HCT116 (cell line): ENCODE measurements around the gene KIF1A. TPM values are rescaled to one million over a fixed set of nuclear protein-coding genes. Genes with fewer than 3 reads are reported as not detected.

Experiments
- ATAC-seq: fragments of 200-7000 bp; cut with Tn5 transposase; 2 replicates; pipeline ENCODE4 v1.9.1; 2020; ENCODE audit warnings: mild to moderate bottlenecking, moderate library complexity
- BruUV-seq: library from RNA; stranded (reverse); fragments of 400-500 nt; replicated peaks from 2 replicates; lab custom pipeline; 2021; lab: Mats Ljungman, UMichigan
- CTCF ChIA-PET: fragments of 300-600 bp; sonication (Branson Sonifier 250); formaldehyde crosslinking; loops from one replicate; lab custom pipeline; 2021; ENCODE audit warnings: antibody characterized with exemption; lab: Charles Lee
- POLR2A ChIA-PET: fragments of 300-600, 350-600 bp; sonication (Branson Sonifier 250); formaldehyde crosslinking; loops from one replicate; lab custom pipeline; 2021; ENCODE audit warnings: antibody characterized with exemption; lab: Charles Lee
- RAD21 ChIA-PET, 2 experiments: fragments of 300-600 bp; sonication (Branson Sonifier 250); formaldehyde crosslinking; loops; one replicate each; lab custom pipeline; 2023; ENCODE audit warnings: low total read pairs in 2 of 2; ENCODE audit not compliant: uncharacterized antibody in 2 of 2, unreplicated experiment in 2 of 2, low non-redundant PET in 1 of 2; lab: Charles Lee
- DNase-seq: peaks from one replicate; pipeline ENCODE4 v3.0.0-alpha.2; 2010; ENCODE audit warnings: low read depth, low spot score
- H2AFZ ChIP-seq: fragments of 200-600 bp; shearing (Covaris generic), sonication (generic); 2 replicates; pipeline ENCODE4 v1.6.1; 2017; ENCODE audit warnings: low read depth, mixed run types, mixed read lengths, antibody characterized with exemption, low read length; ENCODE audit not compliant: poor library complexity, severe bottlenecking
- H3K27ac ChIP-seq: 2 replicates; pipeline ENCODE4 v1.5.1; 2012; ENCODE audit warnings: low read depth, low read length
- H3K27me3 ChIP-seq: fragments of 200-600 bp; sonication (generic); 2 replicates; pipeline ENCODE4 v1.6.1; 2016; ENCODE audit warnings: mixed run types, low read length, mixed read lengths; ENCODE audit not compliant: insufficient read depth
- H3K36me3 ChIP-seq, 2 experiments: fragments of 200-500 bp in 1 of 2; fragments of 200-600 bp in 1 of 2; sonication (Bioruptor generic) in 1 of 2; sonication (generic) in 1 of 2; 2 replicates each; pipeline versions ENCODE4 v1.5.1 to v1.6.1; 2014 to 2016; ENCODE audit warnings: low read length in 2 of 2, inconsistent platforms in 1 of 2, mixed read lengths in 1 of 2, mixed run types in 1 of 2; ENCODE audit not compliant: insufficient read depth in 2 of 2, control insufficient read depth in 1 of 2
- H3K4me1 ChIP-seq, 2 experiments: fragments of 200-600 bp in 1 of 2; sonication (generic) in 1 of 2; 2 replicates each; pipeline versions ENCODE4 v1.5.1 to v1.6.1; 2012 to 2017; ENCODE audit warnings: low read length in 2 of 2, inconsistent platforms in 1 of 2, mild to moderate bottlenecking in 1 of 2, mixed read lengths in 1 of 2, mixed run types in 1 of 2, moderate library complexity in 1 of 2; ENCODE audit not compliant: insufficient read depth in 2 of 2, control insufficient read depth in 1 of 2
- H3K4me2 ChIP-seq: fragments of 200-600 bp; sonication (generic); 2 replicates; pipeline ENCODE4 v1.6.1; 2017; ENCODE audit warnings: mixed run types, low read length, mixed read lengths
- H3K4me3 ChIP-seq, 2 experiments: fragments of 200-600 bp in 1 of 2; sonication (generic) in 1 of 2; replicated peaks in 1 of 2; 2 replicates each; pipeline ENCODE4 v1.5.1; 2011 to 2016; ENCODE audit warnings: low read length in 2 of 2, control low read depth in 1 of 2, low read depth in 1 of 2, mild to moderate bottlenecking in 1 of 2, mixed read lengths in 1 of 2, mixed run types in 1 of 2
- H3K79me2 ChIP-seq: fragments of 200-600 bp; sonication (generic); 2 replicates; pipeline ENCODE4 v1.6.1; 2017; ENCODE audit warnings: mild to moderate bottlenecking, mixed run types, low read length, moderate library complexity, mixed read lengths; ENCODE audit not compliant: insufficient read depth
- H3K9ac ChIP-seq: fragments of 200-600 bp; sonication (generic); 2 replicates; pipeline ENCODE4 v1.6.1; 2016; ENCODE audit warnings: low read length, mixed read lengths
- H3K9me2 ChIP-seq: fragments of 200-600 bp; sonication (generic), shearing (Covaris generic); 2 replicates; pipeline ENCODE4 v1.6.1; 2017; ENCODE audit warnings: mixed run types, mild to moderate bottlenecking, moderate library complexity; ENCODE audit not compliant: insufficient read depth
- H3K9me3 ChIP-seq, 2 experiments: fragments of 200-500 bp in 1 of 2; fragments of 200-600 bp in 1 of 2; sonication (Bioruptor generic) in 1 of 2; sonication (generic) in 1 of 2; 2 replicates each; pipeline ENCODE4 v1.6.1; 2014 to 2017; ENCODE audit warnings: low read length in 2 of 2, mixed read lengths in 2 of 2, inconsistent platforms in 1 of 2, low read depth in 1 of 2, mild to moderate bottlenecking in 1 of 2, mixed run types in 1 of 2, moderate library complexity in 1 of 2; ENCODE audit not compliant: control insufficient read depth in 1 of 2, insufficient read depth in 1 of 2
- H4K20me1 ChIP-seq: fragments of 200-600 bp; sonication (generic), shearing (Covaris generic); 2 replicates; pipeline ENCODE4 v1.6.1; 2017; ENCODE audit warnings: mixed run types, mild to moderate bottlenecking, moderate library complexity; ENCODE audit not compliant: insufficient read depth
- CTCF ChIP-seq, 3 experiments: fragments of 200-600 bp in 1 of 3; sonication (generic) in 1 of 3; IDR thresholded peaks in 2 of 3; conservative IDR thresholded peaks in 1 of 3; 2 replicates each; pipeline ENCODE4 v1.5.1; 2012 to 2017; ENCODE audit warnings: low read depth in 2 of 3, low read length in 2 of 3, antibody characterized with exemption in 1 of 3, borderline replicate concordance in 1 of 3, control low read depth in 1 of 3, mild to moderate bottlenecking in 1 of 3, mixed read lengths in 1 of 3, mixed run types in 1 of 3, moderate library complexity in 1 of 3; ENCODE audit not compliant: insufficient read depth in 1 of 3
- ELF1 ChIP-seq: IDR thresholded peaks from 2 replicates; pipeline ENCODE4 v1.6.1; 2012; ENCODE audit warnings: low read depth, borderline replicate concordance
- EZH2 ChIP-seq: fragments of 200-600 bp; sonication (generic); IDR thresholded peaks from 2 replicates; pipeline ENCODE4 v1.6.1; 2017; ENCODE audit warnings: antibody characterized with exemption, mixed run types
- EZH2phosphoT487 ChIP-seq: fragments of 200-600 bp; IDR thresholded peaks from 2 replicates; pipeline ENCODE4 v1.6.1; 2018; ENCODE audit warnings: antibody characterized with exemption, borderline replicate concordance
- FOSL1 ChIP-seq: IDR thresholded peaks from 2 replicates; pipeline ENCODE4 v1.6.1; 2012; ENCODE audit warnings: low read depth
- MAX ChIP-seq: IDR thresholded peaks from 2 replicates; pipeline ENCODE4 v1.6.1; 2012
- POLR2A ChIP-seq: IDR thresholded peaks from 2 replicates; pipeline ENCODE4 v1.7.0; 2011; ENCODE audit warnings: borderline replicate concordance; ENCODE audit not compliant: insufficient read depth, insufficient read length; ENCODE audit errors: extremely low read depth
- POLR2AphosphoS5 ChIP-seq: IDR thresholded peaks from 2 replicates; pipeline ENCODE4 v1.6.1; 2011; ENCODE audit warnings: mild to moderate bottlenecking, low read depth, low read length, moderate library complexity
- SIN3A ChIP-seq: IDR thresholded peaks from 2 replicates; pipeline ENCODE4 v1.6.1; 2012; ENCODE audit warnings: low read depth
- SP1 ChIP-seq: IDR thresholded peaks from 2 replicates; pipeline ENCODE4 v1.6.1; 2012; ENCODE audit warnings: low read depth
- SRF ChIP-seq: IDR thresholded peaks from 2 replicates; pipeline ENCODE4 v1.6.1; 2012; ENCODE audit warnings: low read depth
- TCF7L2 ChIP-seq: IDR thresholded peaks from 2 replicates; pipeline ENCODE4 v1.7.0; 2011; ENCODE audit warnings: borderline replicate concordance, inconsistent platforms; ENCODE audit not compliant: insufficient read depth, insufficient read length; ENCODE audit errors: extremely low read depth
- ZBTB33 ChIP-seq: IDR thresholded peaks from 2 replicates; pipeline ENCODE4 v1.6.1; 2011; ENCODE audit warnings: mild to moderate bottlenecking, low read length, moderate library complexity; ENCODE audit not compliant: insufficient replicate concordance; ENCODE audit errors: extremely low read depth
- intact Hi-C: fragments of 100-400 bp; cut with micrococcal nuclease; formaldehyde crosslinking; loops from 2 replicates; pipeline ENCODE4 v1.10.0; 2022
- total RNA-seq: library from RNA; stranded (reverse); gene quantifications from one replicate; pipeline ENCODE4 v1.2.1, GENCODE V29; 2021; ENCODE audit not compliant: unreplicated experiment

Gene KIF1A
- total RNA-seq, 1 experiment from 2014 or later, result 0.27 TPM

- TF ChIP-seq ZBTB33, result no peak
- TF ChIP-seq CTCF (IDR thresholded peaks at IDR 0.05 in 2 of 3, conservative IDR thresholded peaks at IDR 0.05 in 1 of 3; ENCODE audit: borderline replicate concordance in 1 of 3, insufficient read depth in 1 of 3, low read depth in 2 of 3, low read length in 2 of 3), result no peak
- no peak for TF ChIP-seq EZH2
- TF ChIP-seq EZH2phosphoT487, result no peak
- TF ChIP-seq POLR2A, result no peak
Observed at GRCh38 chr2:240795454-240795853, 24.6 kb downstream of the KIF1A start (continued).

- H3K9me2 ChIP-seq, result no peaks in the 10 kb centered on the region
- no peak for TF ChIP-seq EZH2
- TF ChIP-seq FOSL1, result no peak
- TF ChIP-seq TCF7L2, result no peak
- no peak for TF ChIP-seq SRF
- TF ChIP-seq SP1, result no peak
- TF ChIP-seq POLR2AphosphoS5, result no peak
- TF ChIP-seq ELF1, result no peak
- TF ChIP-seq MAX, result no peak
- TF ChIP-seq SIN3A, result no peak
- DNase-seq, result no peak
- no peak overlapping the region for H3K27ac ChIP-seq
- ChIA-PET CTCF (no interaction called here), POLR2A (no interaction called here), RAD21 (no interaction called here)
- H3K9ac ChIP-seq, result no peak overlapping the region
- H3K27me3 ChIP-seq, result no peaks in the 10 kb centered on the region; the same call in 1 of the 2 replicates
- no peak overlapping the region for H2AFZ ChIP-seq
- H3K9me3 ChIP-seq, result no peaks in the 10 kb centered on the region
- no peak for ATAC-seq
- no peak overlapping the region for H3K4me2 ChIP-seq
- intact Hi-C loops, result no loop called here
- no peaks in the 10 kb centered on the region for H4K20me1 ChIP-seq
- no TSS peak for BruUV-seq
- no peaks in the 10 kb centered on the region for H3K4me1 ChIP-seq
- H3K36me3 ChIP-seq, result no peaks in the 10 kb centered on the region
- H3K4me3 ChIP-seq, result no peak overlapping the region
- H3K79me2 ChIP-seq, result no peaks in the 10 kb centered on the region
Observed at GRCh38 chr2:240794178-240794721, 25.8 kb downstream of the KIF1A start.
